IMR-90 (cell line): Measurements from ENCODE around the gene MAP7. TPM values are rescaled to one million over a fixed set of nuclear protein-coding genes. Genes with fewer than 3 reads are reported as not detected.

Source experiments
- ATAC-seq: fragments of 200-7000 bp; cut with Tn5 transposase; 2 replicates; pipeline ENCODE4 v1.9.1; 2020; ENCODE audit warnings: low read depth, mild to moderate bottlenecking, moderate library complexity
- BruUV-seq: library from RNA; stranded (reverse); fragments of 400-500 nt; replicated peaks from 2 replicates; lab custom pipeline; 2021; lab: Mats Ljungman, UMichigan
- CTCF ChIA-PET: fragments of 300-600 bp; formaldehyde crosslinking; extraction: SDS; loops from one replicate; lab custom pipeline; 2021; ENCODE audit warnings: antibody characterized with exemption; lab: Yijun Ruan, JAX
- POLR2A ChIA-PET: fragments of 300-600 bp; sonication (Branson Sonifier 250); formaldehyde crosslinking; loops from one replicate; lab custom pipeline; 2022; ENCODE audit warnings: antibody characterized with exemption; ENCODE audit not compliant: unreplicated experiment; lab: Charles Lee
- DNase-seq: peaks from one replicate; pipeline ENCODE4 v3.0.0; 2013
- H2AFZ ChIP-seq: replicated peaks from 2 replicates; pipeline ENCODE3; 2013; ENCODE audit warnings: low read length, mild to moderate bottlenecking; ENCODE audit not compliant: poor library complexity
- H2AK5ac ChIP-seq: 2 replicates; pipeline ENCODE4 v1.6.1; 2013; ENCODE audit warnings: low read depth, low read length, inconsistent platforms
- H2AK9ac ChIP-seq: replicated peaks from 2 replicates; pipeline ENCODE3; 2013; ENCODE audit warnings: mild to moderate bottlenecking, low read depth, low read length, moderate library complexity; ENCODE audit not compliant: poor library complexity
- H2BK120ac ChIP-seq: 2 replicates; pipeline ENCODE4 v1.6.1; 2013; ENCODE audit warnings: low read depth, low read length, inconsistent platforms
- H2BK15ac ChIP-seq: 3 replicates; pipeline ENCODE4 v1.6.1; 2013; ENCODE audit warnings: low read depth, low read length, inconsistent platforms
- H2BK20ac ChIP-seq: 2 replicates; pipeline ENCODE4 v1.6.1; 2013; ENCODE audit warnings: low read depth, mild to moderate bottlenecking, inconsistent platforms, low read length, moderate library complexity
- H2BK5ac ChIP-seq: 2 replicates; pipeline ENCODE4 v1.6.1; 2013; ENCODE audit warnings: mild to moderate bottlenecking, low read depth, low read length, inconsistent platforms; ENCODE audit not compliant: poor library complexity, severe bottlenecking
- H3K14ac ChIP-seq: replicated peaks from 2 replicates; pipeline ENCODE4 v1.6.1; 2013; ENCODE audit warnings: low read depth, low read length, inconsistent platforms
- H3K18ac ChIP-seq: 2 replicates; pipeline ENCODE4 v1.6.1; 2013; ENCODE audit warnings: low read depth, low read length, control low read depth
- H3K23ac ChIP-seq: 2 replicates; pipeline ENCODE4 v1.6.1; 2013; ENCODE audit warnings: low read depth, low read length, inconsistent platforms
- H3K27ac ChIP-seq: 2 replicates; pipeline ENCODE4 v1.5.1; 2013; ENCODE audit warnings: mild to moderate bottlenecking, control low read depth, low read length; ENCODE audit not compliant: insufficient read depth
- H3K27me3 ChIP-seq: 2 replicates; pipeline ENCODE4 v1.6.1; 2013; ENCODE audit warnings: low read length; ENCODE audit not compliant: control insufficient read depth, insufficient read depth
- H3K36me3 ChIP-seq: 2 replicates; pipeline ENCODE4 v1.6.1; 2013; ENCODE audit warnings: low read length, mixed read lengths; ENCODE audit not compliant: control insufficient read depth, insufficient read depth
- H3K4ac ChIP-seq: 2 replicates; pipeline ENCODE4 v1.6.1; 2013; ENCODE audit warnings: low read depth, low read length, inconsistent platforms
- H3K4me1 ChIP-seq: 2 replicates; pipeline ENCODE4 v1.6.1; 2013; ENCODE audit warnings: low read length, mixed read lengths; ENCODE audit not compliant: control insufficient read depth, insufficient read depth
- H3K4me2 ChIP-seq: 2 replicates; pipeline ENCODE4 v1.6.1; 2013; ENCODE audit warnings: low read depth, mild to moderate bottlenecking, control low read depth, low read length, moderate library complexity
- H3K4me3 ChIP-seq: 2 replicates; pipeline ENCODE4 v1.5.1; 2013; ENCODE audit warnings: low read depth, mild to moderate bottlenecking, control low read depth, low read length, moderate library complexity; ENCODE audit not compliant: insufficient read depth
- H3K56ac ChIP-seq: 2 replicates; pipeline ENCODE4 v1.6.1; 2013; ENCODE audit warnings: low read length, inconsistent platforms; ENCODE audit not compliant: insufficient read depth; ENCODE audit errors: extremely low read depth
- H3K79me1 ChIP-seq, 2 experiments: 2 replicates each; pipeline ENCODE4 v1.6.1; 2013; ENCODE audit warnings: low read length in 2 of 2, inconsistent platforms in 1 of 2, low read depth in 1 of 2
- H3K9ac ChIP-seq: 2 replicates; pipeline ENCODE4 v1.6.1; 2013; ENCODE audit warnings: low read depth, low read length, control low read depth
- H3K9me1 ChIP-seq: 2 replicates; pipeline ENCODE4 v1.6.1; 2013; ENCODE audit warnings: low read length, inconsistent platforms; ENCODE audit not compliant: insufficient read depth
- H3K9me3 ChIP-seq: 2 replicates; pipeline ENCODE4 v1.6.1; 2013; ENCODE audit warnings: low read length; ENCODE audit not compliant: control insufficient read depth, insufficient read depth
- H4K20me1 ChIP-seq: 2 replicates; pipeline ENCODE4 v1.6.1; 2013; ENCODE audit warnings: low read length, inconsistent platforms; ENCODE audit not compliant: insufficient read depth
- H4K5ac ChIP-seq: 2 replicates; pipeline ENCODE4 v1.6.1; 2013; ENCODE audit warnings: mild to moderate bottlenecking, low read depth, low read length, control low read depth
- H4K8ac ChIP-seq, 2 experiments: 2 replicates each; pipeline ENCODE4 v1.6.1; 2013; ENCODE audit warnings: low read depth in 2 of 2, low read length in 2 of 2, control low read depth in 1 of 2, inconsistent platforms in 1 of 2
- H4K91ac ChIP-seq: 2 replicates; pipeline ENCODE4 v1.6.1; 2013; ENCODE audit warnings: low read depth, low read length, inconsistent platforms; ENCODE audit not compliant: insufficient read depth
- BHLHE40 ChIP-seq: fragments of 150-350 bp; IDR thresholded peaks from 2 replicates; pipeline ENCODE4 v1.6.1; 2016; ENCODE audit warnings: mild to moderate bottlenecking, low read depth, low read length
- CEBPB ChIP-seq: IDR thresholded peaks from 2 replicates; pipeline ENCODE4 v1.6.1; 2012; ENCODE audit warnings: low read depth, low read length, improper control_type of control experiment
- CHD1 ChIP-seq: IDR thresholded peaks from 2 replicates; pipeline ENCODE4 v1.6.1; 2012; ENCODE audit warnings: low read depth, low read length, improper control_type of control experiment
- CTCF ChIP-seq: conservative IDR thresholded peaks from 2 replicates; pipeline ENCODE4 v1.5.1; 2012; ENCODE audit warnings: mild to moderate bottlenecking, low read depth, low read length, improper control_type of control experiment
- FOS ChIP-seq: fragments of 150-350 bp; IDR thresholded peaks from 2 replicates; pipeline ENCODE4 v1.6.1; 2016; ENCODE audit warnings: low read depth, low read length
- MAFK ChIP-seq: IDR thresholded peaks from 2 replicates; pipeline ENCODE4 v1.6.1; 2012; ENCODE audit warnings: low read depth, low read length, improper control_type of control experiment
- MAZ ChIP-seq: IDR thresholded peaks from 2 replicates; pipeline ENCODE4 v1.6.1; 2012; ENCODE audit warnings: low read depth, mild to moderate bottlenecking, low read length, improper control_type of control experiment, moderate library complexity, borderline replicate concordance
- MXI1 ChIP-seq: IDR thresholded peaks from 2 replicates; pipeline ENCODE4 v1.6.1; 2012; ENCODE audit warnings: low read depth, mild to moderate bottlenecking, low read length, moderate library complexity, borderline replicate concordance
- NFE2L2 ChIP-seq: fragments of 150-350 bp; IDR thresholded peaks from 2 replicates; pipeline ENCODE4 v1.6.1; 2016; ENCODE audit warnings: low read depth, mild to moderate bottlenecking, low read length
- POLR2A ChIP-seq: IDR thresholded peaks from 2 replicates; pipeline ENCODE4 v1.6.1; 2012; ENCODE audit warnings: mild to moderate bottlenecking, low read depth, low read length
- RAD21 ChIP-seq: IDR thresholded peaks from 2 replicates; pipeline ENCODE4 v1.6.1; 2012; ENCODE audit warnings: low read length, improper control_type of control experiment
- RCOR1 ChIP-seq: IDR thresholded peaks from 2 replicates; pipeline ENCODE4 v1.6.1; 2012; ENCODE audit warnings: mild to moderate bottlenecking, low read length, improper control_type of control experiment; ENCODE audit not compliant: insufficient replicate concordance
- RFX5 ChIP-seq: IDR thresholded peaks from 2 replicates; pipeline ENCODE4 v1.8.0; 2012; ENCODE audit warnings: low read depth, mild to moderate bottlenecking, low read length, moderate library complexity
- SMC3 ChIP-seq: fragments of 150-350 bp; IDR thresholded peaks from 2 replicates; pipeline ENCODE4 v1.6.1; 2016; ENCODE audit warnings: low read depth, mild to moderate bottlenecking, antibody characterized with exemption, low read length, moderate library complexity
- WGBS, 2 experiments: methylation state at CpG; one replicate each; pipeline versions ENCODE4 v1.1.5 to v1.1.7; 2013; ENCODE audit warnings: missing lambda C conversion rate in 2 of 2; ENCODE audit not compliant: insufficient read length in 1 of 2; ENCODE audit errors: extremely low coverage in 2 of 2; 5-methylcytosine and 5-hydroxymethylcytosine counted together
- dilution Hi-C: fragments of 300-500 bp; cut with HindIII; formaldehyde crosslinking; loops from one replicate; pipeline ENCODE4 v1.14.3; 2018; ENCODE audit warnings: low sequenced_read_pairs; ENCODE audit not compliant: unreplicated experiment
- in situ Hi-C: fragments of 300-500 bp; cut with MboI; formaldehyde crosslinking; loops from 3 replicates; pipeline ENCODE4 v1.14.3; 2019; ENCODE audit warnings: low sequenced_read_pairs, inconsistent platforms, mixed read lengths
- intact Hi-C: fragments of 100-400 bp; cut with micrococcal nuclease; formaldehyde crosslinking; loops from 2 replicates; pipeline ENCODE4 v1.10.0; 2022
- polyA plus RNA-seq, 3 experiments: library from polyadenylated mRNA; depleted of rRNA; stranded (reverse); fragments of >200 nt; gene quantifications; 2 replicates each; pipeline ENCODE4 v1.2.3, GENCODE V29; 2012; ENCODE audit warnings: low replicate concordance in 1 of 3
- total RNA-seq: library from RNA; depleted of rRNA; stranded (reverse); fragments of >200 nt; gene quantifications from 2 replicates; pipeline ENCODE4 v1.2.3, GENCODE V29; 2012
- TF ChIP-seq, protein P1 (sequence below): fragments of 150-350 bp; IDR thresholded peaks from 2 replicates; pipeline ENCODE4 v1.6.1; 2016; ENCODE audit warnings: low read depth, mild to moderate bottlenecking, low read length, moderate library complexity, borderline replicate concordance
- TF ChIP-seq, protein P2 (sequence below): fragments of 150-350 bp; IDR thresholded peaks from 2 replicates; pipeline ENCODE4 v1.6.1; 2017; ENCODE audit warnings: mild to moderate bottlenecking, antibody characterized with exemption, low read length, low read depth

The MAP7 gene
- total and polyA plus RNA-seq, 2 of the 4 experiments (the other 2 are of a cell fraction), result 0.19 to 0.36 TPM

DNA sequence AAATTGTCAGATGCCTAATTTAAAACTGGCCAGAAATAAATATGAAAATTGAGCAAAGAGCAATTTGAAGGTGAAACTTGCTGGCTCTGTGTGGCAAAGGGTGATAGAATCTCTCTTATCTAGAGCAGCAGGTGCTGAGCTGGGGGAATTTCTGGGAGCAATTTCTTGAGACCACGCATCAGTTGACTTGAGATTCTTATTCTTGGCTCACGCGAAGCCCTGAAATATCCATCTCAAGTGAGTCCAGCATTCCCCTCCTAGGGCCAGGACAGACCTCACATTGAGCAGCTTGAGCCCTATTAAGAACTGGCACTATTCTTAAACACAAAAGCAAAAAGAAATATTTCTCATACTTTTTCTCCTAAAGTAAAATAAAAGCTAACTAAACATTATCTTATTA lies 66.3 kb downstream of the MAP7 start:
- Histone ChIP-seq H3K27me3 (peaks cover 2% of the 10 kb centered on the region; the same call in 1 of the 2 replicates), H2AK9ac (no peak overlapping the region), H3K4ac (no peak overlapping the region), H3K36me3 (no peaks in the 10 kb centered on the region), H2AK5ac (no peak overlapping the region), H3K4me3 (no peak overlapping the region), H3K4me1 (no peaks in the 10 kb centered on the region), H2BK20ac (no peak overlapping the region), H3K4me2 (no peak overlapping the region), H3K56ac (no peak overlapping the region), H3K23ac (no peak overlapping the region), H4K8ac (no peak overlapping the region), H3K9me1 (no peaks in the 10 kb centered on the region), H2BK5ac (no peak overlapping the region), H3K14ac (no peak overlapping the region), H4K20me1 (no peaks in the 10 kb centered on the region), H3K9me3 (no peaks in the 10 kb centered on the region), H4K5ac (no peak overlapping the region), H3K18ac (no peak overlapping the region), H2BK120ac (no peak overlapping the region), H3K9ac (no peak overlapping the region), H4K91ac (no peak overlapping the region), H2AFZ (no peak overlapping the region), H3K79me1 (no peaks in the 10 kb centered on the region), H2BK15ac (no peak overlapping the region), H3K27ac (no peak overlapping the region)
- ChIA-PET CTCF (no interaction called here), POLR2A (no interaction called here)
- TF ChIP-seq, protein P1, sequence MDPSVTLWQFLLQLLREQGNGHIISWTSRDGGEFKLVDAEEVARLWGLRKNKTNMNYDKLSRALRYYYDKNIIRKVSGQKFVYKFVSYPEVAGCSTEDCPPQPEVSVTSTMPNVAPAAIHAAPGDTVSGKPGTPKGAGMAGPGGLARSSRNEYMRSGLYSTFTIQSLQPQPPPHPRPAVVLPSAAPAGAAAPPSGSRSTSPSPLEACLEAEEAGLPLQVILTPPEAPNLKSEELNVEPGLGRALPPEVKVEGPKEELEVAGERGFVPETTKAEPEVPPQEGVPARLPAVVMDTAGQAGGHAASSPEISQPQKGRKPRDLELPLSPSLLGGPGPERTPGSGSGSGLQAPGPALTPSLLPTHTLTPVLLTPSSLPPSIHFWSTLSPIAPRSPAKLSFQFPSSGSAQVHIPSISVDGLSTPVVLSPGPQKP, result no peak
- no peak for TF ChIP-seq FOS
- no peak for TF ChIP-seq RAD21
- TF ChIP-seq, protein P2, sequence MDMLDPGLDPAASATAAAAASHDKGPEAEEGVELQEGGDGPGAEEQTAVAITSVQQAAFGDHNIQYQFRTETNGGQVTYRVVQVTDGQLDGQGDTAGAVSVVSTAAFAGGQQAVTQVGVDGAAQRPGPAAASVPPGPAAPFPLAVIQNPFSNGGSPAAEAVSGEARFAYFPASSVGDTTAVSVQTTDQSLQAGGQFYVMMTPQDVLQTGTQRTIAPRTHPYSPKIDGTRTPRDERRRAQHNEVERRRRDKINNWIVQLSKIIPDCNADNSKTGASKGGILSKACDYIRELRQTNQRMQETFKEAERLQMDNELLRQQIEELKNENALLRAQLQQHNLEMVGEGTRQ, result no peak
- TF ChIP-seq BHLHE40, result no peak
- no peak for TF ChIP-seq CTCF
- TF ChIP-seq SMC3, result no peak
- TF ChIP-seq MAZ, result no peak
- no peak for TF ChIP-seq RCOR1
- TF ChIP-seq MXI1, result no peak
- TF ChIP-seq CEBPB, result no peak
- no peak for TF ChIP-seq MAFK
- no peak for TF ChIP-seq POLR2A
- TF ChIP-seq RFX5, result no peak
- TF ChIP-seq NFE2L2, result no peak
- no peak for TF ChIP-seq CHD1
- intact Hi-C loops (no loop called here), in situ Hi-C loops (no loop called here), dilution Hi-C loops (no loop called here)
- no CpG with 5 or more reads among the region's 3 CpGs for WGBS, 2 experiments
- no peak for DNase-seq
- ATAC-seq, result no peak
- BruUV-seq, result no TSS peak
